Activated CD8-positive, alpha-beta memory T cell treated with anti-CD3 and anti-CD28 coated beads for 36 hours (primary cell): ENCODE data around the gene AGAP4. TPM values are rescaled to one million over a fixed set of nuclear protein-coding genes. Genes with fewer than 3 reads are reported as not detected.
"Not testable (repeated sequence)": the region's sequence is repeated elsewhere in the genome, so short reads cannot be mapped to it uniquely, and the experiment has no call there.

ENCODE experiments used
- CTCF ChIA-PET: fragments of 350-600 bp; sonication (Branson Sonifier 250); formaldehyde crosslinking; loops from one replicate; lab custom pipeline; 2021; ENCODE audit warnings: antibody characterized with exemption; lab: Charles Lee
- POLR2A ChIA-PET: fragments of 350-600 bp; sonication (Branson Sonifier 250); formaldehyde crosslinking; loops from one replicate; lab custom pipeline; 2021; ENCODE audit warnings: antibody characterized with exemption; lab: Charles Lee
- total RNA-seq, 2 experiments: library from RNA; stranded (reverse); gene quantifications; one replicate each; pipeline ENCODE4 v1.2.3, GENCODE V29; 2021

AGAP4 gene
- 10 to 100 TPM; 13.5 to 14.9 TPM for total RNA-seq

DNA sequence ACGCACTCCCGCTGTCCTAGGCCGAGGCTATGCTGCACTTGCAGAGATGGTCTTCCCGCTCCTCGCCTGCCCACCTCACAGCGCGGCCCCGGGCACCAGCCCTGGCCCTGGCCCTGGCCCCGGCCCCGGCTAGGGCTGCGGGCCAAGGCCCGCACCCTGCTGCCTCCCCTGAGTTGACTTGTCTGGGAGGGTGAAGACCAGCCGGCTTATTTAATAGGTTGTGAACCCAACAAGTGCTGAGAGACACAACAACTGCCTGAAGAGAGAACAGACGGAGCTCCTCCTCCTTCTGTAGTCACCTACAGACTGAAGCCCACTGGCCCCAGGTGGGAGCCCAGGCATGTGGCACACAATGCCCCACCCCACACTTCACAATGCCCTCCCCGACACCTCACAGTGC lies at the start of gene AGAP4:
TSS of gene AGAP4 (minus strand) at position 101 of the 400 bp plus-strand sequence. CDS start 153 bp downstream, outside the sequence.
- POLR2A ChIA-PET, CTCF ChIA-PET: not testable (repeated sequence)

DNA sequence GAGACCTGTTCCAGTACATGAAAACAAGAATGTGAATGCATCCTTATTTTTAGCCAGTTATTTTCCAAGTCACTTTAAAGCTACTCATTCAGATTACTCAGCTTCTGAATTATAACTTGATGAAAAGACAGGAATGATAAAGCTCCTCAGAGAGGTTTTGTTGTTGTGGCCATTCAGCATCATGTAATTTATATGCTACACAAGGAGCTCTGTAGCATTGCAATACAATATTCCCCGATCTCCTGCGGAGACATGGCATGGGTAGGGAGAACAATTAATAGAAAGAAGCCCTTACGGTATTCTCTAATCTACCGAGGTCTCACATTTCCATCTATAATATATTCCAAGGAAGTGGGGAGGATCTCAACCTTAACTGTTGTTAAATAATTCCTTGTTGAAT lies 43.4 kb upstream of the AGAP4 start:
- CTCF ChIA-PET, POLR2A ChIA-PET: not testable (repeated sequence)

DNA sequence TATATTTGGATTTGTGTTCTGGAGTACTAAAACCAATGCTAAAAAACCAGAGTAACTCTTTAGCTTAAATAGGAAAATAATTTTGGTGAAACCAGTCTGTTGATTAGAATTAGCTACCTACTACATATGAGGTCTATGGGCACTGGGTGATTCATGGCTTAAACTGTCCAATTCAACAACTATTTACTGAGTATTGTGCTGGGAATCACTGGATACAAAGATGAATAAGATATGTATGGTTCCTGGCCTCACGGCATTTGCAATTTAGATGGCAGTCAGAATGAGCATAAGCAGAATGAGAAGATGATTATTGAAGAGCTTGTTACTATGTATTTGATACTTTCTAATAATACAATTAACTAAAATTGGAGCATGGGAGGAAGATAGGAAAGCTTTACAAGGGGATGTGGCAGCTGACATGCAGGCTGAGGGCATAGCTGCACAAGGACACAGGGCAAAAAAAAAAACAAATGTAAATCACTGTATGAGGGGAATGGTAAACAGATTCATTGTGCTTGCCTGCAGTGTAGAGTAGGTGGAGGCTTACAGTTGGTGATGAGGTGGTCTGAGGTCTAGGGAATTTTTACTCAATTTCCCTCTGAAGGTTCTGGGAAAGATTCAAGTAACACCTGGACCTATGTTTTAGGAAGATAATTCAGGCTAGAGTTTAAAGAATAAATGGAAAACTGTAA lies 42.4 kb upstream of the AGAP4 start:
- CTCF ChIA-PET, POLR2A ChIA-PET: not testable (repeated sequence)

DNA sequence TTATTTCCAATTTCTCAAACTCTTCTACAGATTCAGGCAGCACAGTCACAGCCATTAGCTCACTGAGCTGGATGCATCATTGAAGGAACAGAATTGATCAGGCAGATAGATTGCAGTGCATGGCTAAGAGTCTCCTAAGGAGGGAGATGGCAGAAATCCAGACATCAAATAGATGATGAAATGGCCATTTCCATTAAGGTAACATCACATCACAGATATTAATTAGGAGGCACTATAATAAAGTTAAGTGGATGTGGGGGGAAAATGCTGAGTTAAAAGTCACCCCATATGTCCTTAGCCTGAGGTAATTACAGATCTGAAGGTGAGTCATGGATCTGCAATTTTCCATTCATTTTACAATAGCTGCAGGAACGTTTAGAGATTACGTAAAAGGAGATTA lies 35.6 kb upstream of the AGAP4 start:
- POLR2A ChIA-PET, CTCF ChIA-PET: not testable (repeated sequence)

DNA sequence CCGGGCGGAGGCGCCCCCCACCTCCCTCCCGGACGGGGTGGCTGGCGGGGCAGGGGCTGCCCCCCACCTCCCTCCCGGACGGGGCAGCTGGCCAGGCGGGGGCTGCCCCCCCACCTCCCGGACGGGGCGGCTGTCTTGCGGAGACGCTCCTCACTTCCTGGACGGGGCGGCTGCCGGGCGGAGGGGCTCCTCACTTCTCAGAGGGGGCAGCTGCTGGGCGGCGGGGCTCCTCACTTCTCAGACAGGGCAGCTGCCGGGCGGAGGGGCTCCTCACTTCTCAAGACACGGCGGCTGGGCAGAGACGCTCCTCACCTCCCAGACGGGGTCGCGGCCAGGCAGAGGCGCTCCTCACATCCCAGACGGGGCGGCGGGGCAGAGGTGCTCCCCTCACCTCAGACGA lies 18.1 kb upstream of the AGAP4 start:
- CTCF ChIA-PET, POLR2A ChIA-PET: not testable (repeated sequence)

GRCh38 chr10:45864264-45864663 lies 17.0 kb upstream of the AGAP4 start:
- CTCF ChIA-PET, POLR2A ChIA-PET: not testable (repeated sequence)

DNA sequence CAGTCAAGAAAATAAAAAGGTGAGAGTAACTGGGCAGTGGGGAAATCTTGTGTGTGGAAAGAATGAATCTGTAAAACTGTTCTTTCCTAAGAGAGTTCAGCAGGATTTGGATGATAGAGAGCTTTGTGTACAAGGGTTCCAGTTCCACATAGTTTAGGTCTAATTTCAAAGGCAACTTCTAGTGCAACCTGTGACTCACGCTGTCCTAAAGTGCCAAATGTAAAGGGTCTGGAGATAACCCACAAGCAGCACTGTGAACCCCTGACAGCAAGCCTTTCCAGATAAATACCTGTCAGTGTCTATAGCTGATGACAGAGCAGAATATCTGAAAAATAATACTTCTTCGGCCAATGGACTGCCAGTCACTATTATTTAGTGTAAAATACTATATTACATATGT lies 16.3 kb upstream of the AGAP4 start:
- CTCF ChIA-PET, POLR2A ChIA-PET: not testable (repeated sequence)

- CTCF ChIA-PET, POLR2A ChIA-PET: not testable (repeated sequence)
These were observed 10.6 kb upstream of the AGAP4 start for GRCh38 chr10:45857931-45858330.

DNA sequence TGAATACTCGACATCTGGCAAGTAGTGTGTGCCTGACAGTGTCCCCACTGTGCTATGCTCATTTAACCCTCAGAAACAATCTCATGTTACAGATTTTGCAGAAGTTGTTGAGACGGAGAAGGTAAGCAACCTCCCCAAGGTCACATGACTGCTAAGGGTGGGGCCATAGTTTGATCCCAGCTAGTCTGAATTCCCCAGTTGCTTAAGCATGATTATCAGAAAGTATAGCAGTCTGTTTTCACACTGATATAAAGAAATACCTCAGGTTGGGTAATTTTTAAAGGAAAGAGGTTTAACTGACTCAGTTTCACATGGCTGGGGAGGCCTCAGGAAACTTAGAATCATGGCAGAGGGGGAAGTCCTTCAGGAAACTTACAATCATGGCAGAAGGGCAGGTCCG lies 1.2 kb upstream of the AGAP4 start:
- POLR2A ChIA-PET, CTCF ChIA-PET: not testable (repeated sequence)

GRCh38 chr10:45822918-45823317 lies 24.4 kb downstream of the AGAP4 start:
- CTCF ChIA-PET, POLR2A ChIA-PET: not testable (repeated sequence)

DNA sequence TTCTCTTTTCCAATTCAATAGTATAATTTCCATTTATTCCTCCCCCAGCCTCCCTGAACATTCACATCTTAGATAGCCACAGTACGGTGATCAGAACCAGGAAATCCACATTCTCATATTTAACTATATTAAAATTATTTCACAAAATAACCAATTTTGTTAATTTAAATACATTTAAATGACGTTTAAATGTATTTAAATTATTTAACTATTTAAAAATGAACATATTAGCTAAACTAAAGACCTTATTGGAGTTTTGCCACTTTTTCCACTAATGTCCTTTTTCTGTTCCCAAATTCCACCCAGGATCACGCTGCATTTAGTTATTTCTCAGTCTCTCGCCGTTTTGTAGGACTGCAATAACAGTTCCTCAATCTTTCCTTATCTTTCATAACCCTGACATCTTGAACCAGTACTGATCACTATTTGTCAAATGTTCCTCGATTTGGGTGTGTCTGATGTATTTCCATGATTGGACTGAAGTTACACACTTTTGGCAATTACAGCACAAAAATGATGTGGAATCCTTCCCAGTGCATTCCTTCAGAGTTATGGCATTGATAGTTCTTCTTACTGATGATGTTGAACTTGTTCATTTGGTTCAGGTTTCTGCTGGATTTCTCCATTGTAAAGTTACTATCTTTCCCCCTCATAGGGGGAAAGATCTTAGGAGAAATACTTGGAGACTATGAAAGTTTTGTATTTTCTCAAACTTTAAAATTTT lies 27.0 kb downstream of the AGAP4 start:
- CTCF ChIA-PET, POLR2A ChIA-PET: not testable (repeated sequence)

DNA sequence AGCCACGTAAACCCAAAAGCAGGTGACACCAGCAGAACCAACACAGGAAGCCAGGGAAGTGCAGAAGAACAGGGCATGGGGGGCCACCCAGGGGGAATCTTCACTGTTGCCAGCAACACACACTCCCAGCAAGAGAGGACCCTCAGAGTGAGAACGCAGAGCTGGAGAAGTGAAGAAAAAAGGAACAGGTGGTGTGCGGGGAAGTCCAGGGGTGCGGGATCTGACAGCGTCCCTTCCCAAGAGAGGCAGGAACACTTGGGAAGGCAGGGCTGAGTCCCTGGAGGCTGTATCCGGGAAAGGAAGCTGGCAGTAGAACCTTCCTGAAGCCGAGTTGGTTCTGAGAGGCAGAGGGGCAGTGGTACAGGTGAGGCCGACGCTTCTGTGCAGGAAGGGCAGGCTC lies 27.7 kb downstream of the AGAP4 start:
- POLR2A ChIA-PET: no interaction called here

DNA sequence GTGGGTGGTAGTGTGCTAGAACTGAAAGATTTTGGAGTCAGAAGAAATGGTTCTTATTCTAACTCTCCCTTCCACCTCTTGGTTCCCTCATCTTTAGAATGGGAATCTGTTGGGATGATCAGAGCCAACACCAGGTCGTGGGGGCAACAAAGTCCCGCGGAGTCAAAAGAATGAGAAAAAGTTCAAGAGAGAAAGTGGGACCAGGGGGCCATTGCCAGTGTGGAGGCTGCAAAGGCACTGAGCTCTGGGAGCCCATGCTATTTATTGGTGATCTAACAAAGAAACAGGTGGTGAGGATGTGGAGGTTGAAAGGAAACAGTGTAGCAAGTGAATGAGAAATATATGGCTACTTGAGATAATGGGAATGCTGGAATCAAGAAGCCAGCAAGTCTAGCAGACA lies 29.4 kb downstream of the AGAP4 start:
- ChIA-PET CTCF (no interaction called here), POLR2A (no interaction called here)

More for the DNA sequence above, 27.7 kb downstream of the AGAP4 start:
- CTCF ChIA-PET: no interaction called here

- CTCF ChIA-PET: no interaction called here
- POLR2A ChIA-PET: no interaction called here
These were observed 30.0 kb downstream of the AGAP4 start for GRCh38 chr10:45817130-45817859.

GRCh38 chr10:45814146-45814545 lies 33.2 kb downstream of the AGAP4 start:
- CTCF ChIA-PET, POLR2A ChIA-PET: not testable (repeated sequence)

DNA sequence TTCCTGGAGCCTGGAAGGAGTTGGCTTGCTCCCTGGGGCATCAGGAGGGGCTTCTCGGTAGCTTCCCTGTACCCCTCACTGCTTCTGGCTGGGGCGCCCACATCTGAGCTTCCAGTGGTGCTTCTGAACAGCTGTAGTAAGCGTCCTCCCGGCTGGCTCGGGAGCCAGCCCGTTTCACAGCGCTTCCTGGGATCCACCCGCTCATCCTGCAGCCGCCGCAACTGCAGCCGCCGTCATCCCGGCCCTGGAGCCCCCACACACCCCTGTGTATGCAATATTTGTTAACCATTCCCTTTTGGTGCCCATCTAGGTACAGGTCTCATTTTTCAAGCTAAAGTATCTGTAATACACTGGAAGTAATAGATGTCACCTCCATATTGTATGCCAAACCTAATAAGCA lies 34.3 kb downstream of the AGAP4 start:
- CTCF ChIA-PET, POLR2A ChIA-PET: not testable (repeated sequence)

GRCh38 chr10:45811075-45811474 lies 36.2 kb downstream of the AGAP4 start:
- ChIA-PET CTCF (no interaction called here), POLR2A (no interaction called here)

GRCh38 chr10:45809837-45810236 lies 37.5 kb downstream of the AGAP4 start:
- CTCF ChIA-PET: no interaction called here
- POLR2A ChIA-PET: no interaction called here

- POLR2A ChIA-PET, CTCF ChIA-PET: not testable (repeated sequence)
These were observed 42.3 kb downstream of the AGAP4 start for GRCh38 chr10:45804996-45805395.
